SK-N-SH (cell line): ENCODE results near the gene CCR3. TPM values are rescaled to one million over a fixed set of nuclear protein-coding genes. Genes with fewer than 3 reads are reported as not detected.

ENCODE experiments used
- CTCF ChIA-PET: fragments of 300-600, 350-600 bp; formaldehyde crosslinking; extraction: SDS; loops from one replicate; lab custom pipeline; 2021; lab: Yijun Ruan, JAX
- POLR2A ChIA-PET: fragments of 350-600 bp; sonication (Branson Sonifier 250); formaldehyde crosslinking; extraction: SDS; loops from one replicate; lab custom pipeline; 2020; ENCODE audit warnings: antibody characterized with exemption, inconsistent platforms; lab: Yijun Ruan, JAX
- DNase-seq: peaks from one replicate; pipeline ENCODE4 v3.0.0; 2012
- H2AFZ ChIP-seq: fragments of 200-600 bp; sonication (generic); 2 replicates; pipeline ENCODE4 v1.8.1; 2016; ENCODE audit warnings: antibody characterized with exemption, mild to moderate bottlenecking, low read depth
- H3F3A ChIP-seq: fragments of 200-600 bp; sonication (generic); replicated peaks from 2 replicates; pipeline ENCODE3; 2016; ENCODE audit warnings: antibody characterized with exemption, mild to moderate bottlenecking; ENCODE audit not compliant: insufficient read depth
- H3K27ac ChIP-seq, 2 experiments: fragments of 200-500 bp in 1 of 2; fragments of 200-600 bp in 1 of 2; sonication (Bioruptor generic) in 1 of 2; sonication (generic), shearing (Covaris generic) in 1 of 2; 2 replicates each; pipeline versions ENCODE4 v1.5.1 to v1.6.1; 2014 to 2016; ENCODE audit warnings: low read depth in 2 of 2, inconsistent platforms in 1 of 2, low read length in 1 of 2, mild to moderate bottlenecking in 1 of 2, mixed read lengths in 1 of 2
- H3K27me3 ChIP-seq: fragments of 200-600 bp; sonication (generic), shearing (Covaris generic); 2 replicates; pipeline ENCODE4 v1.6.1; 2016; ENCODE audit warnings: mixed run types; ENCODE audit not compliant: insufficient read depth
- H3K36me3 ChIP-seq, 2 experiments: fragments of 200-500 bp in 1 of 2; fragments of 200-600 bp in 1 of 2; sonication (Bioruptor generic) in 1 of 2; sonication (generic) in 1 of 2; replicated peaks in 1 of 2; 2 replicates each; pipeline versions ENCODE3 to v1.5.1; 2014 to 2016; ENCODE audit warnings: low read length in 1 of 2, mild to moderate bottlenecking in 1 of 2; ENCODE audit not compliant: insufficient read depth in 2 of 2, control insufficient read depth in 1 of 2
- H3K4me1 ChIP-seq, 2 experiments: fragments of 200-500 bp in 1 of 2; fragments of 200-600 bp in 1 of 2; sonication (Bioruptor generic) in 1 of 2; sonication (generic), shearing (Covaris generic) in 1 of 2; 2 replicates each; pipeline versions ENCODE4 v1.5.1 to v1.6.1; 2014 to 2016; ENCODE audit warnings: low read depth in 1 of 2, low read length in 1 of 2, mixed run types in 1 of 2; ENCODE audit not compliant: insufficient read depth in 2 of 2, control insufficient read depth in 1 of 2
- H3K4me2 ChIP-seq: fragments of 200-600 bp; sonication (generic), shearing (Covaris generic); 2 replicates; pipeline ENCODE4 v1.6.1; 2017; ENCODE audit warnings: mixed run types
- H3K4me3 ChIP-seq, 2 experiments: fragments of 200-500 bp in 1 of 2; fragments of 200-600 bp in 1 of 2; sonication (Bioruptor generic) in 1 of 2; sonication (generic), shearing (Covaris generic) in 1 of 2; 2 replicates each; pipeline versions ENCODE4 v1.5.1 to v1.8.1; 2014 to 2016; ENCODE audit warnings: low read depth in 2 of 2, inconsistent platforms in 1 of 2, low read length in 1 of 2, mild to moderate bottlenecking in 1 of 2, mixed read lengths in 1 of 2, moderate library complexity in 1 of 2
- H3K79me2 ChIP-seq: fragments of 200-600 bp; sonication (generic); 2 replicates; pipeline ENCODE4 v1.8.1; 2017; ENCODE audit warnings: mild to moderate bottlenecking; ENCODE audit not compliant: insufficient read depth
- H3K9ac ChIP-seq: fragments of 200-600 bp; sonication (generic); 2 replicates; pipeline ENCODE4 v1.6.1; 2017; ENCODE audit warnings: mixed run types
- H3K9me2 ChIP-seq: fragments of 200-600 bp; sonication (generic); 2 replicates; pipeline ENCODE4 v1.6.1; 2017; ENCODE audit warnings: mixed run types
- H3K9me3 ChIP-seq: fragments of 200-600 bp; sonication (generic); 2 replicates; pipeline ENCODE4 v1.6.1; 2017; ENCODE audit warnings: mixed run types, mild to moderate bottlenecking, moderate library complexity
- H4K20me1 ChIP-seq: fragments of 200-600 bp; sonication (generic); 2 replicates; pipeline ENCODE4 v1.6.1; 2017; ENCODE audit warnings: mild to moderate bottlenecking, mixed run types; ENCODE audit not compliant: insufficient read depth
- CHD2 ChIP-seq: fragments of 150-350 bp; IDR thresholded peaks from 2 replicates; pipeline ENCODE4 v1.6.1; 2018; ENCODE audit warnings: low read length; ENCODE audit not compliant: partially characterized antibody
- CTCF ChIP-seq: fragments of 200-600 bp; sonication (generic); IDR thresholded peaks from 2 replicates; pipeline ENCODE4 v1.6.1; 2017; ENCODE audit warnings: antibody characterized with exemption, mild to moderate bottlenecking, moderate library complexity
- ELF1 ChIP-seq: IDR thresholded peaks from 2 replicates; pipeline ENCODE4 v1.4.0; 2012
- EP300 ChIP-seq, 2 experiments: IDR thresholded peaks; 2 replicates each; pipeline versions ENCODE4 v1.4.0 to v1.6.1; 2012; ENCODE audit warnings: borderline replicate concordance in 1 of 2, low read depth in 1 of 2, low read length in 1 of 2
- FOXM1 ChIP-seq: IDR thresholded peaks from 2 replicates; pipeline ENCODE4 v1.4.0; 2012; ENCODE audit warnings: low read depth, mild to moderate bottlenecking
- GATA2 ChIP-seq: sonication (generic); formaldehyde crosslinking; IDR thresholded peaks from 2 replicates; pipeline ENCODE4 v1.5.0; 2020; ENCODE audit warnings: mild to moderate bottlenecking, missing genetic modification reagents
- MAX ChIP-seq: IDR thresholded peaks from 2 replicates; pipeline ENCODE4 v1.4.0; 2012; ENCODE audit warnings: low read depth
- MXI1 ChIP-seq: IDR thresholded peaks from 2 replicates; pipeline ENCODE4 v1.6.1; 2012; ENCODE audit warnings: mild to moderate bottlenecking, low read depth, low read length, improper control_type of control experiment
- NFIC ChIP-seq: IDR thresholded peaks from 2 replicates; pipeline ENCODE4 v1.4.0; 2012; ENCODE audit warnings: borderline replicate concordance
- PBX3 ChIP-seq: IDR thresholded peaks from 2 replicates; pipeline ENCODE4; 2012
- POLR2AphosphoS5 ChIP-seq: IDR thresholded peaks from 2 replicates; pipeline ENCODE4 v1.6.1; 2012; ENCODE audit warnings: low read depth, low read length
- RAD21 ChIP-seq: IDR thresholded peaks from 2 replicates; pipeline ENCODE4 v1.6.1; 2012; ENCODE audit warnings: mild to moderate bottlenecking, low read length
- RXRA ChIP-seq: IDR thresholded peaks from 2 replicates; pipeline ENCODE4 v1.4.0; 2012; ENCODE audit warnings: low read depth, mild to moderate bottlenecking, borderline replicate concordance
- SMC3 ChIP-seq: IDR thresholded peaks from 2 replicates; pipeline ENCODE4 v1.6.1; 2012; ENCODE audit warnings: low read depth, low read length, improper control_type of control experiment
- TEAD4 ChIP-seq: IDR thresholded peaks from 2 replicates; pipeline ENCODE4 v1.4.0; 2012; ENCODE audit warnings: mild to moderate bottlenecking, borderline replicate concordance; ENCODE audit not compliant: insufficient read depth
- USF2 ChIP-seq: fragments of 150-350 bp; IDR thresholded peaks from 2 replicates; pipeline ENCODE4 v1.6.1; 2017; ENCODE audit warnings: antibody characterized with exemption, low read length, low read depth, borderline replicate concordance
- YY1 ChIP-seq: IDR thresholded peaks from 2 replicates; pipeline ENCODE4 v1.4.0; 2012; ENCODE audit warnings: low read depth, mild to moderate bottlenecking
- ZBTB33 ChIP-seq: IDR thresholded peaks from 2 replicates; pipeline ENCODE4 v1.4.0; 2012; ENCODE audit warnings: low read depth, borderline replicate concordance
- WGBS: methylation state at CpG from one replicate; pipeline ENCODE4 v1.1.6; 2017; ENCODE audit warnings: low lambda C conversion rate; 5-methylcytosine and 5-hydroxymethylcytosine counted together
- polyA plus RNA-seq, 3 experiments: library from polyadenylated mRNA; depleted of rRNA; stranded (reverse); fragments of >200 nt; gene quantifications; 2 replicates each; pipeline ENCODE4 v1.2.3, GENCODE V29; 2012

Gene CCR3
- polyA plus RNA-seq, 1 of the 3 experiments (the other 2 are of a cell fraction), result not detected

- Histone ChIP-seq H3K36me3 (no peaks in the 10 kb centered on the region), H3K27me3 (no peaks in the 10 kb centered on the region; the same call in 1 of the 2 replicates), H3K9ac (no peak overlapping the region), H4K20me1 (no peaks in the 10 kb centered on the region), H3K9me3 (no peaks in the 10 kb centered on the region), H3K4me1 (no peaks in the 10 kb centered on the region), H3K79me2 (no peaks in the 10 kb centered on the region)
- POLR2A ChIA-PET, result no interaction called here
- DNase-seq, result no peak
- no peak for TF ChIP-seq NFIC
- TF ChIP-seq, all 33 proteins: peak for 0
- no peak overlapping the region for H3K4me3 ChIP-seq
- no peaks in the 10 kb centered on the region for H3K9me2 ChIP-seq
- CTCF ChIA-PET, result no interaction called here
- no peaks in the 10 kb centered on the region for H3F3A ChIP-seq
- WGBS, result 5% methylated on average over 2 of the region's 2 CpGs
- H3K4me2 ChIP-seq, result no peak overlapping the region
- no peak overlapping the region for H3K27ac ChIP-seq
- H2AFZ ChIP-seq, result no peak overlapping the region
These were observed 41.7 kb downstream of the CCR3 start for GRCh38 chr3:46283881-46284450.

GRCh38 chr3:46284981-46285683, 42.9 kb downstream of the CCR3 start:
- CTCF ChIA-PET, result interaction anchor here (1.4 kb wide), 1 partner anchor 9 kb away, joined by 4 read pairs; no protein-coding TSS in a partner anchor
- TF ChIP-seq EP300 (IDR thresholded peaks at IDR 0.05; ENCODE audit: borderline replicate concordance in 1 of 2, low read depth in 1 of 2, low read length in 1 of 2) (no peak), RAD21 (no peak), TEAD4 (no peak), GATA2 (CRISPR knock-in tag) (no peak), FOXM1 (no peak), PBX3 (no peak), MXI1 (no peak), MAX (no peak), USF2 (no peak), SMC3 (no peak), RXRA (no peak), ELF1 (no peak), ZBTB33 (no peak), POLR2AphosphoS5 (no peak), CHD2 (no peak), CTCF (no peak), YY1 (no peak)

More at GRCh38 chr3:46284981-46285683, 42.9 kb downstream of the CCR3 start:
- no peak overlapping the region for H2AFZ ChIP-seq
- no peaks in the 10 kb centered on the region for H3K79me2 ChIP-seq
- H3K4me2 ChIP-seq, result no peak overlapping the region
- H3K27ac ChIP-seq, result no peak overlapping the region
- H3K4me1 ChIP-seq, result no peaks in the 10 kb centered on the region
- no peak for DNase-seq
- no peaks in the 10 kb centered on the region; the same call in 1 of the 2 replicates for H3K27me3 ChIP-seq
- no peaks in the 10 kb centered on the region for H3K36me3 ChIP-seq
- no peak overlapping the region for H3K4me3 ChIP-seq
- H3K9me3 ChIP-seq, result no peaks in the 10 kb centered on the region
- no peaks in the 10 kb centered on the region for H3F3A ChIP-seq
- no peak overlapping the region for H3K9ac ChIP-seq
- POLR2A ChIA-PET, result no interaction called here
- WGBS, result 23% methylated on average over 6 of the region's 6 CpGs
- no peaks in the 10 kb centered on the region for H4K20me1 ChIP-seq
- no peaks in the 10 kb centered on the region for H3K9me2 ChIP-seq
